Posterior cingulate gyrus (tissue), 11 donors: ENCODE results near the gene RRAD.

Source experiments
- DNase-seq, 10 donors: peaks; one replicate each; pipeline versions ENCODE4 v3.0.0 to v3.0.0-alpha.2; 2020 to 2021; ENCODE audit warnings: mixed read lengths in 3 of 10
- intact Hi-C: fragments of 100-400 bp; cut with DNase I; formaldehyde crosslinking; loops from one replicate; pipeline ENCODE4 v1.15.1; 2023

RRAD gene

GRCh38 chr16:66904428-66904845 lies 20.9 kb downstream of the RRAD start:
- intact Hi-C loops: no loop called here
- DNase-seq: peak in 1 of 10 donors; percentile 33

GRCh38 chr16:66903544-66904427 lies 21.5 kb downstream of the RRAD start:
- intact Hi-C loops: no loop called here
- DNase-seq: peak in 2 of 10 donors; percentile 59 to 67

- intact Hi-C loops: no loop called here
- peak in 2 of 10 donors; percentile 33 to 48 for DNase-seq
Observed at GRCh38 chr16:66902648-66903543, 22.4 kb downstream of the RRAD start.

GRCh38 chr16:66901626-66902025 lies 23.7 kb downstream of the RRAD start:
- intact Hi-C loops: no loop called here
- peak in 2 of 10 donors; percentile 25 to 50 for DNase-seq

- peak in 2 of 10 donors; percentile 57 to 60 for DNase-seq
- intact Hi-C loops: no loop called here
Observed at GRCh38 chr16:66900721-66901441, 24.5 kb downstream of the RRAD start.

- peak in 2 of 10 donors; percentile 59 to 69 for DNase-seq
- intact Hi-C loops: loop anchor here (5.0 kb wide), 1 partner anchor 32 kb away; the partner anchor contains the start of gene CIAO2B
Observed at GRCh38 chr16:66899945-66900710, 25.2 kb downstream of the RRAD start.

- peak in 2 of 10 donors; percentile 52 to 58 for DNase-seq
- intact Hi-C loops: loop anchor here (5.0 kb wide), 1 partner anchor 33 kb away; the partner anchor contains the start of gene CIAO2B
Observed at GRCh38 chr16:66899310-66899944, 25.9 kb downstream of the RRAD start.

- DNase-seq: no peak
- intact Hi-C loops: loop anchor here (5.0 kb wide), 1 partner anchor 33 kb away; the partner anchor contains the start of gene CIAO2B
Observed at GRCh38 chr16:66898933-66899309, 26.4 kb downstream of the RRAD start.

- intact Hi-C loops: loop anchor here (5.0 kb wide), 1 partner anchor 34 kb away; the partner anchor contains the start of gene CIAO2B
- peak in 1 of 10 donors; percentile 68 for DNase-seq
Observed at GRCh38 chr16:66898207-66898606, 27.1 kb downstream of the RRAD start.

GRCh38 chr16:66896682-66897081 lies 28.7 kb downstream of the RRAD start:
- intact Hi-C loops: loop anchor here (5.0 kb wide), 1 partner anchor 36 kb away; the partner anchor contains the start of gene CIAO2B
- DNase-seq: peak in 1 of 10 donors; percentile 14

- DNase-seq: peak in 2 of 10 donors; percentile 47 to 66
- intact Hi-C loops: loop anchor here (5.0 kb wide), 1 partner anchor 36 kb away; the partner anchor contains the start of gene CIAO2B
Observed at GRCh38 chr16:66895999-66896398, 29.3 kb downstream of the RRAD start.

- DNase-seq: no peak
- intact Hi-C loops: loop anchor here (5.0 kb wide), 1 partner anchor 37 kb away; the partner anchor contains the start of gene CIAO2B
Observed at GRCh38 chr16:66895689-66895979, 29.7 kb downstream of the RRAD start.

- peak; percentile 51 to 95 (median 76) for DNase-seq
- intact Hi-C loops: loop anchor here (5.0 kb wide), 1 partner anchor 37 kb away; the partner anchor contains the start of gene CIAO2B
Observed at GRCh38 chr16:66894948-66895688, 30.2 kb downstream of the RRAD start.

GRCh38 chr16:66894055-66894454 lies 31.3 kb downstream of the RRAD start:
- peak in 3 of 10 donors; percentile 39 to 56 (median 43) for DNase-seq
- intact Hi-C loops: no loop called here

GRCh38 chr16:66891797-66892196 lies 33.5 kb downstream of the RRAD start:
- no peak for DNase-seq
- intact Hi-C loops: no loop called here

GRCh38 chr16:66891360-66891759 lies 34.0 kb downstream of the RRAD start:
- DNase-seq: peak in 2 of 10 donors; percentile 12 to 19
- intact Hi-C loops: no loop called here

GRCh38 chr16:66890799-66891198 lies 34.5 kb downstream of the RRAD start:
- DNase-seq: peak in 1 of 10 donors; percentile 9
- intact Hi-C loops: no loop called here

GRCh38 chr16:66889622-66890021 lies 35.7 kb downstream of the RRAD start:
- peak in 2 of 10 donors; percentile 26 to 47 for DNase-seq
- intact Hi-C loops: no loop called here
